H1 (cell line): ENCODE results near the gene NEK9. TPM values are rescaled to one million over a fixed set of nuclear protein-coding genes. Genes with fewer than 3 reads are reported as not detected.

Experiments used
- CTCF ChIA-PET: fragments of 300-600 bp; sonication (Branson Sonifier 250); formaldehyde crosslinking; loops from one replicate; lab custom pipeline; 2021; ENCODE audit not compliant: partially characterized antibody; lab: Charles Lee
- POLR2A ChIA-PET: fragments of 300-600 bp; sonication (Branson Sonifier 250); formaldehyde crosslinking; loops from one replicate; lab custom pipeline; 2021; ENCODE audit warnings: inconsistent platforms; ENCODE audit not compliant: partially characterized antibody; lab: Charles Lee
- DNase-seq, 2 experiments: peaks; one replicate each; pipeline versions ENCODE4 v3.0.0 to v3.0.0-alpha.2; 2010 to 2022; ENCODE audit warnings: low spot score in 2 of 2, low read depth in 1 of 2, mixed read lengths in 1 of 2
- FAIRE-seq: peaks from 2 replicates; lab custom pipeline; 2011; peaks lifted over from hg19 to GRCh38; lab: Jason Lieb, UNC
- H2AFZ ChIP-seq: 2 replicates; pipeline ENCODE4 v1.8.1; 2012; ENCODE audit warnings: low read length, inconsistent platforms
- H2AK5ac ChIP-seq: 2 replicates; pipeline ENCODE4 v1.6.1; 2013; ENCODE audit warnings: low read depth, low read length
- H2BK120ac ChIP-seq: replicated peaks from 2 replicates; pipeline ENCODE3; 2013; ENCODE audit warnings: low read depth, low read length, inconsistent platforms
- H2BK12ac ChIP-seq: 2 replicates; pipeline ENCODE4 v1.6.1; 2013; ENCODE audit warnings: low read depth, low read length
- H2BK15ac ChIP-seq: 2 replicates; pipeline ENCODE4 v1.6.1; 2013; ENCODE audit warnings: low read length
- H2BK20ac ChIP-seq: 2 replicates; pipeline ENCODE4 v1.6.1; 2013; ENCODE audit warnings: low read length
- H2BK5ac ChIP-seq: 2 replicates; pipeline ENCODE4 v1.6.1; 2013; ENCODE audit warnings: low read depth, low read length
- H3K14ac ChIP-seq: 2 replicates; pipeline ENCODE4 v1.6.1; 2013; ENCODE audit warnings: inconsistent platforms; ENCODE audit not compliant: insufficient read length
- H3K18ac ChIP-seq: 2 replicates; pipeline ENCODE4 v1.6.1; 2013; ENCODE audit warnings: low read length; ENCODE audit errors: extremely low read depth
- H3K23ac ChIP-seq: 2 replicates; pipeline ENCODE4 v1.6.1; 2013; ENCODE audit warnings: inconsistent platforms; ENCODE audit not compliant: insufficient read length
- H3K23me2 ChIP-seq: 2 replicates; pipeline ENCODE4 v1.6.1; 2013; ENCODE audit warnings: low read depth, low read length
- H3K27ac ChIP-seq: 2 replicates; pipeline ENCODE4 v1.6.1; 2011; ENCODE audit warnings: low read depth, low read length, inconsistent platforms
- H3K27me3 ChIP-seq, 4 experiments: replicated peaks in 1 of 4; 1 replicate in 1 of 4; 2 replicates in 3 of 4; pipeline versions ENCODE4 v1.6.1 to v1.8.1; 2011 to 2013; ENCODE audit warnings: low read length in 3 of 4, mild to moderate bottlenecking in 3 of 4, inconsistent platforms in 2 of 4, mixed read lengths in 2 of 4, moderate library complexity in 1 of 4; ENCODE audit not compliant: control insufficient read depth in 3 of 4, insufficient read depth in 3 of 4; ENCODE audit errors: extremely low read depth in 1 of 4
- H3K36me3 ChIP-seq, 4 experiments: 2 replicates each; pipeline versions ENCODE4 v1.6.1 to v1.8.1; 2011 to 2013; ENCODE audit warnings: mild to moderate bottlenecking in 4 of 4, low read length in 3 of 4, moderate library complexity in 2 of 4, control low read depth in 1 of 4, inconsistent platforms in 1 of 4; ENCODE audit not compliant: insufficient read depth in 4 of 4, control insufficient read depth in 2 of 4
- H3K4ac ChIP-seq: replicated peaks from 2 replicates; pipeline ENCODE3; 2013; ENCODE audit warnings: low read length, low read depth, mixed read lengths, inconsistent platforms; ENCODE audit not compliant: insufficient read length
- H3K4me1 ChIP-seq, 4 experiments: replicated peaks in 1 of 4; 1 replicate in 1 of 4; 2 replicates in 3 of 4; pipeline versions ENCODE4 v1.6.1 to v1.8.1; 2011 to 2013; ENCODE audit warnings: low read length in 3 of 4, inconsistent platforms in 2 of 4, mixed read lengths in 1 of 4; ENCODE audit not compliant: insufficient read depth in 4 of 4, control insufficient read depth in 3 of 4
- H3K4me2 ChIP-seq, 2 experiments: 2 replicates each; pipeline versions ENCODE4 v1.6.1 to v1.8.1; 2011 to 2013; ENCODE audit warnings: low read depth in 2 of 2, low read length in 2 of 2, control low read depth in 1 of 2, inconsistent platforms in 1 of 2, mild to moderate bottlenecking in 1 of 2; ENCODE audit not compliant: insufficient read depth in 1 of 2
- H3K4me3 ChIP-seq, 4 experiments: fragments of 200-600, 300-600 bp in 1 of 4; sonication (generic), shearing (Covaris generic), sonication (Bioruptor Twin) in 1 of 4; 2 replicates each; pipeline versions ENCODE4 v1.5.1 to v1.8.1; 2011 to 2016; ENCODE audit warnings: low read length in 4 of 4, low read depth in 3 of 4, control low read depth in 2 of 4, inconsistent platforms in 2 of 4, mild to moderate bottlenecking in 2 of 4, mixed read lengths in 1 of 4, moderate library complexity in 1 of 4; ENCODE audit not compliant: insufficient read depth in 2 of 4; ENCODE audit errors: extremely low read depth in 1 of 4
- H3K56ac ChIP-seq: replicated peaks from 2 replicates; pipeline ENCODE3; 2013; ENCODE audit warnings: low read depth, mild to moderate bottlenecking, mixed read lengths, low read length, inconsistent platforms; ENCODE audit not compliant: insufficient read length
- H3K79me1 ChIP-seq: 2 replicates; pipeline ENCODE4 v1.6.1; 2013; ENCODE audit warnings: low read depth, low read length, control low read depth
- H3K79me2 ChIP-seq, 2 experiments: 2 replicates each; pipeline versions ENCODE4 v1.6.1 to v1.8.1; 2012 to 2013; ENCODE audit warnings: low read length in 2 of 2, mild to moderate bottlenecking in 2 of 2, inconsistent platforms in 1 of 2; ENCODE audit not compliant: insufficient read depth in 2 of 2, control insufficient read depth in 1 of 2
- H3K9ac ChIP-seq, 4 experiments: replicated peaks in 1 of 4; 1 replicate in 1 of 4; 2 replicates in 3 of 4; pipeline versions ENCODE4 v1.6.1 to v1.8.1; 2011 to 2013; ENCODE audit warnings: low read depth in 3 of 4, low read length in 3 of 4, control low read depth in 2 of 4, mild to moderate bottlenecking in 2 of 4, moderate library complexity in 2 of 4, inconsistent platforms in 1 of 4; ENCODE audit errors: extremely low read depth in 1 of 4
- H3K9me3 ChIP-seq, 2 experiments: 2 replicates each; pipeline versions ENCODE4 v1.6.1 to v1.8.1; 2012 to 2013; ENCODE audit warnings: mild to moderate bottlenecking in 2 of 2, moderate library complexity in 2 of 2, control low read depth in 1 of 2, inconsistent platforms in 1 of 2, low read depth in 1 of 2, low read length in 1 of 2, mixed read lengths in 1 of 2; ENCODE audit not compliant: insufficient read depth in 2 of 2
- H4K20me1 ChIP-seq, 2 experiments: replicated peaks in 1 of 2; 2 replicates each; pipeline versions ENCODE3 to v1.8.1; 2011 to 2013; ENCODE audit warnings: inconsistent platforms in 2 of 2, low read length in 2 of 2, mild to moderate bottlenecking in 1 of 2; ENCODE audit not compliant: insufficient read depth in 2 of 2, control insufficient read depth in 1 of 2
- H4K5ac ChIP-seq: 2 replicates; pipeline ENCODE4 v1.6.1; 2013; ENCODE audit warnings: low read length, low read depth, mixed read lengths, inconsistent platforms; ENCODE audit not compliant: insufficient read length
- H4K8ac ChIP-seq: 2 replicates; pipeline ENCODE4 v1.8.0; 2013; ENCODE audit warnings: mild to moderate bottlenecking, moderate library complexity, low read length, inconsistent platforms; ENCODE audit not compliant: insufficient read depth; ENCODE audit errors: extremely low read depth
- H4K91ac ChIP-seq: replicated peaks from 2 replicates; pipeline ENCODE3; 2013; ENCODE audit warnings: low read length, mixed read lengths, inconsistent platforms; ENCODE audit not compliant: insufficient read length
- CEBPB ChIP-seq: IDR thresholded peaks from 2 replicates; pipeline ENCODE4 v1.6.1; 2012; ENCODE audit warnings: low read depth, low read length
- E2F6 ChIP-seq: IDR thresholded peaks from 2 replicates; pipeline ENCODE4 v1.6.1; 2012; ENCODE audit warnings: inconsistent platforms
- MAFK ChIP-seq: IDR thresholded peaks from 2 replicates; pipeline ENCODE4 v1.6.1; 2012; ENCODE audit warnings: low read depth, mild to moderate bottlenecking, improper control_type of control experiment, low read length
- PHF8 ChIP-seq: fragments of 200-600 bp; sonication (generic); conservative IDR thresholded peaks from 2 replicates; pipeline ENCODE4 v1.7.1; 2012; ENCODE audit warnings: low read depth, mild to moderate bottlenecking, inconsistent platforms, low read length, moderate library complexity
- RXRA ChIP-seq: IDR thresholded peaks from 2 replicates; pipeline ENCODE4 v1.6.1; 2011; ENCODE audit warnings: low read depth, mild to moderate bottlenecking, low read length, moderate library complexity; ENCODE audit not compliant: insufficient read depth
- SIN3A ChIP-seq, 2 experiments: IDR thresholded peaks in 1 of 2; conservative IDR thresholded peaks in 1 of 2; 2 replicates each; pipeline ENCODE4 v1.6.1; 2011 to 2012; ENCODE audit warnings: low read length in 2 of 2, improper control_type of control experiment in 1 of 2, low read depth in 1 of 2, mild to moderate bottlenecking in 1 of 2
- SP4 ChIP-seq: IDR thresholded peaks from 2 replicates; pipeline ENCODE4 v1.6.1; 2012; ENCODE audit warnings: low read length, inconsistent platforms
- TCF12 ChIP-seq: IDR thresholded peaks from 2 replicates; pipeline ENCODE4 v1.6.1; 2011; ENCODE audit warnings: low read depth, mild to moderate bottlenecking, low read length
- YY1 ChIP-seq: IDR thresholded peaks from 2 replicates; pipeline ENCODE4 v1.6.1; 2011; ENCODE audit warnings: low read depth, mild to moderate bottlenecking, low read length
- WGBS, 2 experiments: shearing (Covaris generic) in 1 of 2; methylation state at CpG; one replicate each; pipeline versions ENCODE4 v1.1.6 to v1.1.7; 2013 to 2015; ENCODE audit warnings: low lambda C conversion rate in 2 of 2, mixed read lengths in 2 of 2, inconsistent platforms in 1 of 2, low coverage in 1 of 2, missing lambda C conversion rate in 1 of 2; ENCODE audit not compliant: insufficient replicate concordance in 2 of 2, insufficient coverage in 1 of 2, insufficient read length in 1 of 2; ENCODE audit errors: extremely low coverage in 1 of 2, missing lambda C conversion rate in 1 of 2; 5-methylcytosine and 5-hydroxymethylcytosine counted together
- polyA plus RNA-seq, 7 experiments: library from polyadenylated mRNA; depleted of rRNA in 3 of 7; stranded (reverse) in 5 of 7; unstranded in 2 of 7; fragments of >200 nt in 5 of 7; fragments of 200-250 nt in 2 of 7; gene quantifications; 1 replicate in 5 of 7; 2 replicates in 1 of 7; 4 replicates in 1 of 7; pipeline versions ENCODE4 v1.2.1 to v1.2.3, GENCODE V29; 2011 to 2013; ENCODE audit warnings: missing spikeins in 2 of 7, mixed read lengths in 2 of 7
- total RNA-seq: library from RNA; stranded (reverse); fragmentation: NEBNext Ultra II Directional; extraction: Animal tissue kit (Norgen Biotek cat#: 25700); gene quantifications from 2 replicates; pipeline ENCODE4 v1.2.1, GENCODE V29; 2021

Gene NEK9
- total and polyA plus RNA-seq, 2 of the 8 experiments (the other 6 are each of a cell fraction or from before 2014, with no cell fraction given) = 16.0 to 43.6 TPM

- no peak for FAIRE-seq
- no peak for DNase-seq
- no peaks in the 10 kb centered on the region for H3K27me3 ChIP-seq
- H3K27ac ChIP-seq = no peak overlapping the region
- no peaks in the 10 kb centered on the region; the same call in 1 of the 2 replicates for H3K79me1 ChIP-seq
- H3K9ac ChIP-seq = no peak overlapping the region
- no peak overlapping the region for H2BK120ac ChIP-seq
- no peak overlapping the region for H3K4me2 ChIP-seq
- H4K5ac ChIP-seq = no peak overlapping the region
- no peak overlapping the region for H3K23ac ChIP-seq
- no peak overlapping the region for H4K91ac ChIP-seq
- CTCF ChIA-PET = no interaction called here
- H2BK12ac ChIP-seq = no peak overlapping the region
- H3K79me2 ChIP-seq = peaks cover 0 to 6% of the 10 kb centered on the region in 2 experiments; a peak in 2 of 4 replicates
- H3K9me3 ChIP-seq = no peaks in the 10 kb centered on the region
- 88% methylated on average over 2 of the region's 2 CpGs; no CpG with 5 or more reads in 1 of the 2 experiments for WGBS, 2 experiments
- no peak overlapping the region for H2BK5ac ChIP-seq
- no peaks in the 10 kb centered on the region for H3K23me2 ChIP-seq
- no peak overlapping the region for H3K14ac ChIP-seq
- H3K18ac ChIP-seq = no peak overlapping the region
- no peak overlapping the region for H3K4me3 ChIP-seq
- peaks cover 0 to 5% (median 1%) of the 10 kb centered on the region in 4 experiments; a peak in 3 of 7 replicates for H3K4me1 ChIP-seq
- H2AK5ac ChIP-seq = no peak overlapping the region
- POLR2A ChIA-PET = no interaction called here
- no peaks in the 10 kb centered on the region for H4K20me1 ChIP-seq
- no peak overlapping the region for H3K56ac ChIP-seq
- no peak overlapping the region for H2BK20ac ChIP-seq
- H3K4ac ChIP-seq = no peak overlapping the region
- H2BK15ac ChIP-seq = no peak overlapping the region
- no peak overlapping the region for H4K8ac ChIP-seq
- H2AFZ ChIP-seq = no peak overlapping the region
- peaks cover 0 to 8% (median 1%) of the 10 kb centered on the region in 4 experiments; a peak in 4 of 8 replicates for H3K36me3 ChIP-seq
- no peak for TF ChIP-seq RXRA
- no peak for TF ChIP-seq CEBPB
- TF ChIP-seq SIN3A (conservative IDR thresholded peaks at IDR 0.05 in 1 of 2, IDR thresholded peaks at IDR 0.05 in 1 of 2; ENCODE audit: low read depth in 1 of 2, low read length in 2 of 2) = no peak
- TF ChIP-seq E2F6 = no peak
- no peak for TF ChIP-seq PHF8
- no peak for TF ChIP-seq SP4
- TF ChIP-seq MAFK = no peak
- no peak for TF ChIP-seq TCF12
- TF ChIP-seq YY1 = no peak
Measured at GRCh38 chr14:75150150-75150549, 23.3 kb upstream of the NEK9 start.
